Cardiac muscle cell (in vitro differentiated cells and primary cell): Measurements from ENCODE around the gene FKBP11. TPM values are rescaled to one million over a fixed set of nuclear protein-coding genes. Genes with fewer than 3 reads are reported as not detected.

ENCODE experiments used
- DNase-seq, 2 donors: peaks; one replicate each; pipeline versions ENCODE4 v3.0.0 to v3.0.0-alpha.2; 2010 to 2017; ENCODE audit warnings: low read depth in 1 of 2, low spot score in 1 of 2
- H3K27ac ChIP-seq: fragments of 200-600 bp; sonication (generic); 2 replicates; pipeline ENCODE4 v1.5.1; 2016
- H3K27me3 ChIP-seq: fragments of 200-600 bp; sonication (generic); 2 replicates; pipeline ENCODE4 v1.6.0; 2016; ENCODE audit warnings: control low read depth
- H3K36me3 ChIP-seq: fragments of 200-600 bp; sonication (generic); 2 replicates; pipeline ENCODE4 v1.5.1; 2016; ENCODE audit warnings: control low read depth
- H3K4me1 ChIP-seq: fragments of 200-600 bp; sonication (generic); 2 replicates; pipeline ENCODE4 v1.8.1; 2017; ENCODE audit warnings: low read depth, mild to moderate bottlenecking, mixed run types
- H3K4me3 ChIP-seq: fragments of 200-600 bp; sonication (generic); 2 replicates; pipeline ENCODE4 v1.5.1; 2016; ENCODE audit warnings: mild to moderate bottlenecking
- H3K9me3 ChIP-seq: fragments of 200-600 bp; sonication (generic); 2 replicates; pipeline ENCODE4 v1.5.1; 2017; ENCODE audit warnings: low read depth, mild to moderate bottlenecking, control low read depth
- polyA plus RNA-seq: library from polyadenylated mRNA; unstranded; fragments of >200 nt; fragmentation: Nextera tagmentation; extraction: Ambion mirVana; gene quantifications from 2 replicates; pipeline ENCODE4 v1.2.1, GENCODE V29; 2016
- total RNA-seq: library from RNA; depleted of rRNA; stranded (reverse); fragments of >200 nt; gene quantifications from 2 replicates; pipeline ENCODE4 v1.2.3, GENCODE V29; 2016
- TF ChIP-seq, protein P1 (sequence below): IDR thresholded peaks from 2 replicates; pipeline ENCODE4 v1.5.1; 2012; ENCODE audit warnings: low read depth, mild to moderate bottlenecking, low read length

FKBP11 gene
- total and polyA plus RNA-seq, 2 experiments from 2014 or later: 8.9 to 11.9 TPM

DNA sequence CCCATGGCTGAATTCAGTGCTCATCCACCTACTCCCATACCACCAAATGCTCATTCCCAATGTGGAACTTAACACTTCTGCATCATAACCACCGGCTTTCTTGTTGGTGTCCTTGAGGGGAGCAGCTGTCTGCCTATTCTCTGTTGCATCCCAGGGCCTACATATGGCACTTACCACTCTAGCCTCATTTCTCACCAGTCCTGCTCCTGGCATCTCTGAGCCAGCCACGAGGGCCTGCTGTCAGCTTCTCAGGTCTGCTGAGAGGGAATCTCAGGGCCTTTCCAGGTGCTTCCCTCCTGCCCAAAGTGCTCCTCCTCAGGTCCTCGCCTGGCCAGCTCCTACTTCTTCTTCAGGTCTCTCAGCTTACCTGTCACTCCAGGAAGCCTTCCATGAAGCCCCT, 35.6 kb downstream of the FKBP11 start:
- H3K36me3 ChIP-seq: no peaks in the 10 kb centered on the region
- DNase-seq: no peak
- H3K4me1 ChIP-seq: no peaks in the 10 kb centered on the region
- TF ChIP-seq, protein P1, sequence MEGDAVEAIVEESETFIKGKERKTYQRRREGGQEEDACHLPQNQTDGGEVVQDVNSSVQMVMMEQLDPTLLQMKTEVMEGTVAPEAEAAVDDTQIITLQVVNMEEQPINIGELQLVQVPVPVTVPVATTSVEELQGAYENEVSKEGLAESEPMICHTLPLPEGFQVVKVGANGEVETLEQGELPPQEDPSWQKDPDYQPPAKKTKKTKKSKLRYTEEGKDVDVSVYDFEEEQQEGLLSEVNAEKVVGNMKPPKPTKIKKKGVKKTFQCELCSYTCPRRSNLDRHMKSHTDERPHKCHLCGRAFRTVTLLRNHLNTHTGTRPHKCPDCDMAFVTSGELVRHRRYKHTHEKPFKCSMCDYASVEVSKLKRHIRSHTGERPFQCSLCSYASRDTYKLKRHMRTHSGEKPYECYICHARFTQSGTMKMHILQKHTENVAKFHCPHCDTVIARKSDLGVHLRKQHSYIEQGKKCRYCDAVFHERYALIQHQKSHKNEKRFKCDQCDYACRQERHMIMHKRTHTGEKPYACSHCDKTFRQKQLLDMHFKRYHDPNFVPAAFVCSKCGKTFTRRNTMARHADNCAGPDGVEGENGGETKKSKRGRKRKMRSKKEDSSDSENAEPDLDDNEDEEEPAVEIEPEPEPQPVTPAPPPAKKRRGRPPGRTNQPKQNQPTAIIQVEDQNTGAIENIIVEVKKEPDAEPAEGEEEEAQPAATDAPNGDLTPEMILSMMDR: no peak
- H3K27me3 ChIP-seq: peaks cover 12% of the 10 kb centered on the region
- no peak overlapping the region for H3K27ac ChIP-seq
- H3K4me3 ChIP-seq: no peak overlapping the region
- no peaks in the 10 kb centered on the region for H3K9me3 ChIP-seq

DNA sequence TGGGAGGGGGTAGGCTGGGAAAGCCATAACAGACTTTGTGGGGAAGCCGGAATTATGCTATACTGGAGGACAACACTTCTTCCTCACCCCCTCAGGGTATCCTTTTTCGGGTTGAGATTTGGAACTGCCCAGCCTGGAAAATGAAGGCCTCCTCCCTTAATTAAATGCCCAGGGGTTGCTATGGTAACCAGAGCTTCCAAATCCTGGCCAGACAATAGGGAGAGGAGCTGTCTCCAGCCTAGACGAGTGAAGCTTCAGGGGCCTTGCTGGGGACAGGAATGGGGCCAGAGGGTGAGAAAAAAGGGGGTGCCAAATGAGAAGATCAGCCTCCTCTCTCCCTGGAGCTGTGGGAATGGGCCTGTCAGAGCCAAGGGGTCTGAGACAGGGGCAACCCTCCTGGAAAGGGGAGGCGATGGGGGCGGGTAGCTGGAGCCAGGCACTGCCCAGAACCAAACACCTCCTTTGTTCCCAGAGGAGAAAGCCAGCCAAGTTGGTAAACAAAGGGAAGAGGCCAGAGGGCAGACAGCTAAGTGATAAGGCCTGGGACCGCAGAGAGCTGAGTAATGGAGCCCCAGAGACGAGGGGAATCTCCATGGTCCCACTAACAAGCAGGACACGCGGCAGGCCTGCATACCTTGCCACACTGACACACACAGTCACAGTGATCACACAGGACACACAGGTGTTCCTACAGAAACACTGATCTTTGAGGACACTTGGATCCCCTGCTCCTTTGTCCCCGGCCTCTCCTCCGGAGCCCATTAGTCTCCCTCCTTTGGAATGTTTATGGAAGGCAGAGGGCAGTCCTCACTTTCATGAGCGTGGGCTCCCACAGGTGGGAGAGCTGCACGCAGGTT, 41.8 kb downstream of the FKBP11 start:
- Histone ChIP-seq H3K4me1 (peaks cover 17% of the 10 kb centered on the region), H3K27me3 (no peaks in the 10 kb centered on the region), H3K27ac (peak overlapping the region; percentile 72), H3K9me3 (no peaks in the 10 kb centered on the region), H3K36me3 (no peaks in the 10 kb centered on the region), H3K4me3 (no peak overlapping the region)
- TF ChIP-seq, protein P1: no peak
- peak in 1 of 2 donors; percentile 54 for DNase-seq

DNA sequence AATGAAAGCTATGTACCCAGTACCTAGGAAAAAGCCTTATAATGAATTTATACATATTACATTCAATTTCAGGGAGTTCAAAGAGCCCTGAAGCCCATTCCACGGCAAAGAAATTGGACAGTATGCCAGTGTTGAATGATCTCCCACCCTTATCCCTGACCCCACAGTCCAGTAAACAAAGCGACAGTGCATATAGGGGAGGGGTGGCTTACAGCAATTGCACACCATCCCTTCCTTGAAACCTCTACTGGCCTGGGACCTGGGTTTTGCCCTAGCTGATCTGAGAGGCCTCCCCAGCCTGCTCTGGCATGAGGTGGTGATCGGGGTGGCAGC, 42.4 kb downstream of the FKBP11 start:
- Histone ChIP-seq H3K4me3 (no peak overlapping the region), H3K4me1 (peaks cover 17% of the 10 kb centered on the region), H3K27me3 (no peaks in the 10 kb centered on the region), H3K27ac (peak overlapping the region; percentile 72), H3K36me3 (no peaks in the 10 kb centered on the region), H3K9me3 (no peaks in the 10 kb centered on the region)
- TF ChIP-seq, protein P1: no peak
- no peak for DNase-seq

DNA sequence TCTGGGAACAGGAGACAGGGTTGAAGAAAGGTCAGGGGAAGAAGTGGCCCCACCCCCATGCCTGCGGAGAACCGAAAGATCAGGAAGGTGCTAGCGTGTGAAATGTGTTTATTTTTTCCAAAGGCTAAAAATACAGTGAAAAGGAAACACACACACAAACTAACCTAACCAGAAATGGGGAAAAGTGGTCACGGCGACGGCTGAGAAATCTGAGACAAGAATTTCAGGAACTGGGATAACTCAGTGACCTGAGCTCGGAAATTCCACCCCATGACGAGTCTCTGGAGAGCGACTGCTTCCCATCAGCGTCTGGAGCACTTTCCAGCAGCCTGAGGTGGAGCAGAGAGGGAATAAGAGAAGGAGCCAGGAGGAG, 43.0 kb downstream of the FKBP11 start:
- peak overlapping the region; percentile 72 for H3K27ac ChIP-seq
- H3K9me3 ChIP-seq: no peaks in the 10 kb centered on the region
- TF ChIP-seq, protein P1: no peak
- H3K27me3 ChIP-seq: no peaks in the 10 kb centered on the region
- peak overlapping the region; percentile 13 for H3K4me3 ChIP-seq
- H3K4me1 ChIP-seq: peaks cover 17% of the 10 kb centered on the region
- H3K36me3 ChIP-seq: no peaks in the 10 kb centered on the region
- peak; percentile 64 to 65 for DNase-seq

DNA sequence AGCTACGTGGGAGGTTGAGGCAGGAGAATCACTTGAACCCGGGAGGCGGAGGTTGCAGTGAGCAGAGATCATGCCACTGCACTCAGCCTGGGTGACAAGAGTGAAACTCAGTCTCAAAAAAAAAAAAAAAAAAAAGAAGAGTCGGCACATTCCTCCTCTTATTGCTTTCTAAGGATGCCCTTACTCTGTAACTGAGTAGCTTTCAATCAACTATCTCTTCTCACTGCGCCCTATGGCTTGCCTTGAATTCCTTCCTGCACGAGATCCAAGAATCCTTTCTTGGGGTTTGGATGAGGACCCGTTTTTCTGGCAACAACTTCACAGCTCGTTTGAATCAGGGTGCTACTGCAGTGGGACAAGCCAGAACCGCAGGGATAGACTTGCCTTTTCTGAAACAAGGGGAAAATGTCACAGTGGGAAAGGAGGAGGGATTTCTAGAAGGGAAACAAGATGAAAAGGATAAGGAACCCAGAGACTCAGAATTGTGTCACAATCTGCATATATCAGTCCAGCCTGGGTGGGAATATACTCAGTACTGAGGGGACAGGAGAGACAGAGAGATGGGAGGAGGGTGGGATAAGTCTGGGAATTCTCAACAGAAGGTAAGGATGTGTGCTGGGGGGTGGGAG, 43.5 kb downstream of the FKBP11 start:
- Histone ChIP-seq H3K36me3 (no peaks in the 10 kb centered on the region), H3K4me3 (no peak overlapping the region), H3K9me3 (no peaks in the 10 kb centered on the region), H3K4me1 (peaks cover 17% of the 10 kb centered on the region), H3K27me3 (no peaks in the 10 kb centered on the region), H3K27ac (peak overlapping the region; percentile 72)
- TF ChIP-seq, protein P1: no peak
- peak in 1 of 2 donors; percentile 33 for DNase-seq
